Right hindlimb (tissue), 1 donor: ENCODE results near the gene SPRR5.

Experiments
- DNase-seq: peaks from one replicate; pipeline ENCODE4 v3.0.0-alpha.2; 2018

SPRR5 gene

GRCh38 chr1:152986578-152986977 lies 39.6 kb downstream of the SPRR5 start:
- no peak for DNase-seq

- no peak for DNase-seq
Measured at GRCh38 chr1:152993186-152993585, 46.2 kb downstream of the SPRR5 start.

GRCh38 chr1:152995842-152996241 lies 48.8 kb downstream of the SPRR5 start:
- DNase-seq: no peak

- no peak for DNase-seq
Measured at GRCh38 chr1:152996633-152997400, 49.8 kb downstream of the SPRR5 start.

- no peak for DNase-seq
Measured at GRCh38 chr1:152997901-152998300, 50.9 kb downstream of the SPRR5 start.

- DNase-seq: no peak
Measured at GRCh38 chr1:152998476-152998875, 51.5 kb downstream of the SPRR5 start.
